HG03469 (cell line): Measurements from ENCODE around the gene SHISA5.

ENCODE experiments used
- ATAC-seq: cut with Tn5 transposase; IDR thresholded peaks from one replicate; pipeline ENCODE4 v1.9.1; 2021; ENCODE audit warnings: mild to moderate bottlenecking, moderate library complexity, moderate number of reproducible peaks; ENCODE audit not compliant: unreplicated experiment

The SHISA5 gene

DNA sequence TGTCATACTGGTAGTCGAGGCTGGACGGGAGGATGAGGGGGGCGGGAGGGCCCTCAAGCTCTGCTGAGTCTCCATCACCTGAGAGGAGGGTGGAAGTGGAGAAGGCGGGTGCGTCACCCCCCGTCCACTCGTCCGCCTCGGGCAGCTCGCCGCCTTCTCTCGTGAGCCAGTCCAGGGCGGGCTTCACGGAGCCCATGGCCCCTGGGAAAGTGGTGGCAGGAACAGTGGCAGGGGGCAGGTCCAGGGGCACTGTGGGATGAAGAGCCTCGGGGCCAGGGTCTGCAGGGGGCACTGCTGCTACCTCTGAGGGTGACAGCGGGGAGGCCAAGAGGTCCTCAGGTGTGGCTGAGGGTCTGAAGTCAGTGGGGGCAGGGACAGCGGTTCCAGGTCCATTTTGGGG lies 84.4 kb downstream of the SHISA5 start:
- ATAC-seq = no peak

- no peak for ATAC-seq
Measured at GRCh38 chr3:48419149-48419548, 84.8 kb downstream of the SHISA5 start.

DNA sequence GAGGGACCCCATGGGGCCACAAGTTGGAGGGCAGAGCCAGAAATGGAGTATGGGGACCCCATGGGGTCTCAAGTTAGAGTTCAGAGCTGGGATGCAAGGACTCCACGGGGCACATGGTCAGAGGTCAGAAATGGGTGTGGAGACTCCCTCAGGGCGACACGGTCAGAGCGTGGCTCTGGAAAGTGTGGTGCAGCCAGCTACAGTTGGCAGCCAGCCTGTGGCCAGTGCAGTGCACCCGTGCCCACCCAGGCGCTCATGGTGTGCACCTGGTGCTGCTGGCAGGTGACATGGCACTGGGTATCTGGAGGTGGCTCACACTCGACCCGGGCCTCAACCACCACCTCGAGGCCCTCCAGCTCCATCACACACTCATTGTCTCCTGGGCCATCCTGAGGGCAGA lies 85.3 kb downstream of the SHISA5 start:
- no peak for ATAC-seq

DNA sequence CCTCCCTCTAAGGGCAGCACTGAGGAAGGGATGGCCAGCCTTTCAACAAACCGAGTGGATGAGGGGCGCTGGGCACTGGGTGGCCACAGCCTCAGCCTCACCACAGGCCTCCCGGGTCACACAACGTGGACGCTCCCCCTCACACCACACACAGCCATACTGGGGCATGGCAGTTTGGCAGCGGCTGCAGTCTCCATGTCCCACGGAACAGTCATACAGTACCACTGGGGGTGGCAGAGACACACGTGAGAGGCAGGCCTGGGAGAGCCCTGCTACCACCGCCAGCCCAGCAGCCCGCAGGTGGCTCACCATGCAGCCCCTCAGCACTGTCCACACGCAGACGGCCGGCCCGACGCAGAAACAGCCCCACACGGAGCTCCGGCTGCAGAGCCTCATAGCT lies 85.8 kb downstream of the SHISA5 start:
- ATAC-seq = no peak
